ENCODE data around the gene FNBP1L.
"Not testable (repeated sequence)": the region's sequence is repeated elsewhere in the genome, so short reads cannot be mapped to it uniquely, and the experiment has no call there.

Gene FNBP1L

DNA sequence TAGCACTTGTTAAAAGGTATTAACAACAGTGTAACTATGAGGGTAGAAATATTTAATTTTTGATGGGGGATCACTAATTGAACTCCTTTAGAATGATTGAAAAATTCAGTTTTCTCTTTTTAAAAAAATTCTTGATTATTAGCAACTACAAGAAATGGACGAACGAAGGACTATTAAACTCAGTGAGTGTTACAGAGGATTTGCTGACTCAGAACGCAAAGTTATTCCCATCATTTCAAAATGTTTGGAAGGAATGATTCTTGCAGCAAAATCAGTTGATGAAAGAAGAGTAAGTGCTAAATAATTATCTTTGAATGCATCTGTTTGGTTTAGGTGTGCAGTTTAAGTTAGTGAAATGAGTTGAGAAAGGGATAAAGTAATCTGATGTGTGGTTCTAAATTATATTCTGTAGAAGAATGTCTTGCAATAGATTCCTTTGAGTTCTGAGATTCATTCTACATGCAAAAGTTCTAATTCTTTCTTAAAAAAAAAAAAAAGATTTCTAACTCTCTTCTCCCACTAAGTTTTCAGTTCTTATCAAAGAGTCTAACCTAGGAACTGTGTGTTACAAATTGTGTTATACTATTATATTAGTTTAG lies 85.0 kb downstream of the FNBP1L start:
- DNase-seq (ENCODE audit: low read depth in 2 of 2) = no peak

DNA sequence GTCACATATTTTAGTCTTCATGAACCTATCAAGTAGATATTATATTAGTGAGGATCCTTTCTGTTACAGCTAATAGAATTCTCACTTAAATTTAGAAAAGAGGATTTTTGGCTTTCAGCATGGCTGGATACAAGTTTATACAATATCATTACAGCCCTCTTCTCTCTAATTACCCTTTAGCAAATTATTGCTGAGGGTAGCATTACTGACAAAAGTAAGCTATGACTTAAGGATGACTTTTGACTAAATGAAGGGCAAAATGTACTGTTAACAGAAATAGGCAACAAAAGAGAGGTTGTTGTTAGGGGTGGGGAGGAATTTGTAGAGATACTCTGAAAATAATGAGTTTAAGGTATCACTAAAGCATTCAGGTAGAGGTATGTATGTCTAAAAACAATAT lies 85.8 kb downstream of the FNBP1L start:
- no peak for DNase-seq (ENCODE audit: low read depth in 2 of 2)

DNA sequence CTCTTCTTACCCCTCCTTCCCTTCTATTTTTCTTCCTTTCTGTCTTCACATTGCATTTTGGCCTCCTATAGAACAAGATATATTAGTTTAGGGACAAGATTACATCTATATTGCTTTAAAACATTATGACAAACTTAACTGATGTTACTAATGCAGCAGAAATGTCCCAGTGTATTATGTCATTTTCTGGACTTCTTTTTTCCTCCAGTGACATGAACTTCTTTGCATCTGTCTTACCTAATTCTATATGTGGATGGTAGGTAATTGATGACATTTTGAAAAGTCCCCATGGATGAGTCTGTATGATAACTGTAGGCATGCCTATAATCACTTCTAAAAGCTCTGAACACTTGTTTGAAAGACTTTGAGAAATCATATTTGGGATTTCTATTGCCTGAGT lies 89.5 kb downstream of the FNBP1L start:
- DNase-seq (ENCODE audit: low read depth in 2 of 2) = no peak

DNA sequence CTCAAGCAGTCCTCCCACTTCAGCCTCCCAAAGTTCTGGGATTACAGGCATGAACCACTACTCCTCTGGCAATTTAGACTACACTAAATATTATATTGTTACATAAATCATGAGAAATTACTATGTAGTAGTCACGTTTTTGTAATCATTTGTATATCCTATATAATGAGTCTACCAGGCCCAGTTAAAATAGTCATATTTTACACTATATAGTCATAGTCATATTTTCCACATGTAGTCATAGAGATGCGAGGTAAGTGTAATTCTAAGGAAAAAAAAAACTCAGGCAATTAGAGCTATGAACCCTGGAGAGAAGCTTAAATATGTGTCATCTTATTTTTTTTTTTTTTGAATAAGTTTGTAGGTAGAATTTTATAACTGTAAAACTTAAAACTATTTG lies 90.0 kb downstream of the FNBP1L start:
- no peak for DNase-seq (ENCODE audit: low read depth in 2 of 2)

DNA sequence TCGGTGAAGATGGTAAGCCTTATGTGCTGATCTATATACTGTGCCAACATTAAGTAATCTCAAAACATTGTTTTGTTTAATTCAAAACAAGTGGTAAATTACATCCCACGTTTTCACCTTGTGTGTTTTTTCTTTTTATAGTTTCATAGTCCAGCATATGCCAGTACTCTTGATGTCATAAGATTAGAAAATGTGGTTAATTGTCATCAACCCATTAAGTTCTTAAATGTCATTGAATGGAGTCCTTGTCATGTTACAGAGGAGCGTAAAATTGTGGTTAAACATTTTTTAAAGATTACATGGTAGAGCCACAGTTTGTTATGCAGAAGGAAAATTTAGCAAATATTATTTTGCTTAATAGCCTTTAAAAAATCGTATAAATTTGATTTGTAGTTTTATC lies 93.1 kb downstream of the FNBP1L start:
- no peak for DNase-seq (ENCODE audit: low read depth in 2 of 2)

DNA sequence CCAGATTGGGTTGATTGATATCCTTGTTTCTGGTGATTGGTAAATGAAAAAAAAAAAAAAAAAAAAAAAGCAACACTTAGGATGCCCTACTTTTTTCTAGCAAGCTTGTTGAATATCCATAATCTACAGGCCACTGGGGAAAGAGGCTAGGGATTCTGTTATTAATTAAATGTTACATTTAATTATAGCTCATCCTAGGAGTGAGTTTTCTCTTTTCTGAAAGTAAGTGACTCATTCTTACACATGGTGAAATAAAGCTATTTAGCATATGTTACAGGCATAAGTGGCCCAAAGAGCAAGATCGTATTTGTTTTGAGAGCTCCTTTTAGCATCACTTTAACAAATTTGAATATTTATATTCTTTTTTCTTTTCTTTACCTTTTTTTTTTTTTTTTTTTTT lies 94.5 kb downstream of the FNBP1L start:
- no peak for DNase-seq (ENCODE audit: low read depth in 2 of 2)

DNA sequence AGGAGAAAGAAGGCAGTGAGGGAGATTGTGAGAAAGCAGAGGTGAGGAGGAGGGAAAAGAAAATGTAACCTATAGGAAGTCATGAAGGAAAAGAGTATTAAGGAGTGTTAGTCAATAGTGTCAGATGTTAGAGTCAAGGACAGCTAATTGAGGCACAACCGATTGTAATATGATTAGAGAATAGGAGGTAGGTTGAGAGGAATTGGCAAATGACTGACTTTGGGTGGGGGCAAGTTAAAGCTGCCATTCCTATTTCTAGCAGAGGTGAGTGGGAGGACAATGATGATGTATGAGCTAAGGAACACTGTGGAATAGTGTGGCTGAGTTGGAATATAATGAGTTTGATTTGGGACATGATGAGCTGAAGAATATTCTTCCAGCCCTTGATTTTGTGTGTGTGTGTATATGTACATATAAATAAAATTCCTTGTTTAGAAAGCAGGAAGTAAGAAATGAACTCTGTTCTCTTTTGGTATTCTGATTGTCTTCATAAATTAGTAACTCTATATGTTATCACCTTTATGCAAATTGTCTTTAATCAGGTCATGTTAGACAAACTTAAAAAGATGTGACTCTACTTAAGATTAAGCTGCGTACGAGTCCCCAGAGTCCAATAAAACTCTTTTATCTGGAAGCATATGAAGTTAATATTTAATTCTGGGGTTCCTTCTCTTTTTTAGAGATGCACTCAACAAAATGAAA lies 98.4 kb downstream of the FNBP1L start:
- no peak for DNase-seq (ENCODE audit: low read depth in 2 of 2)

DNA sequence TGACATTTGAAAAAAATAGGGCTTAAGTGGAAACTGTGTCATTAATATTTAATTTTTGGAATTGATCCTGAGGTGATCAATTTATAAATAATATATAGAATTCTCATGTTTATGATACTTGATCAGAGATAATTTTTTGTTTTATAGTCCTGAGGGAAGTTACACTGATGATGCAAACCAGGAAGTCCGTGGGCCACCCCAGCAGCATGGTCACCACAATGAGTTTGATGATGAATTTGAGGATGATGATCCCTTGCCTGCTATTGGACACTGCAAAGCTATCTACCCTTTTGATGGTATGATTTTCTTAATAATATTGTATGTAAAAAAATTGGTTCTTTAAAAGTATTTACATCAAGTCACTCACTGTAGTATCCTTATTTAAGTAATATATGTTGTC lies 101.2 kb downstream of the FNBP1L start:
- DNase-seq (ENCODE audit: low read depth in 2 of 2) = no peak

DNA sequence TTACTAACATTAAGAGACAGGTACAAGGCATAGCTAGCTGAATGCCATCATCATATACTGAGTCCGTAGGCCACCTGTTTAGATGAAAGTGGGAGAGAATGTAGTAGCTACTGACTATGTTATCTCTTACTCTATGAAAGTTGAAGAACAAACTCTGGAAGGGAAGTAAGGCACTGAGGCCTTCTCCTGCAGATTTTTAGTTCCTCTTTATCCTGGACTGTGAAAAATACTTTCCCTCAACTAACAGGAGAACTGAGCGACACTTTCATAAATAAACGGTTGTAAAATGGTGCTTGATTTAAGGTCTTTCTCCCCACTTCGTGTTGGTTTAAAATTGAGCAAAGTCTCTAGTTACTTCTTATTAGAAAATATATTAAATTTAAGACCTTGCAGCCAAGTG lies 101.9 kb downstream of the FNBP1L start:
- DNase-seq (ENCODE audit: low read depth in 2 of 2) = no peak

DNA sequence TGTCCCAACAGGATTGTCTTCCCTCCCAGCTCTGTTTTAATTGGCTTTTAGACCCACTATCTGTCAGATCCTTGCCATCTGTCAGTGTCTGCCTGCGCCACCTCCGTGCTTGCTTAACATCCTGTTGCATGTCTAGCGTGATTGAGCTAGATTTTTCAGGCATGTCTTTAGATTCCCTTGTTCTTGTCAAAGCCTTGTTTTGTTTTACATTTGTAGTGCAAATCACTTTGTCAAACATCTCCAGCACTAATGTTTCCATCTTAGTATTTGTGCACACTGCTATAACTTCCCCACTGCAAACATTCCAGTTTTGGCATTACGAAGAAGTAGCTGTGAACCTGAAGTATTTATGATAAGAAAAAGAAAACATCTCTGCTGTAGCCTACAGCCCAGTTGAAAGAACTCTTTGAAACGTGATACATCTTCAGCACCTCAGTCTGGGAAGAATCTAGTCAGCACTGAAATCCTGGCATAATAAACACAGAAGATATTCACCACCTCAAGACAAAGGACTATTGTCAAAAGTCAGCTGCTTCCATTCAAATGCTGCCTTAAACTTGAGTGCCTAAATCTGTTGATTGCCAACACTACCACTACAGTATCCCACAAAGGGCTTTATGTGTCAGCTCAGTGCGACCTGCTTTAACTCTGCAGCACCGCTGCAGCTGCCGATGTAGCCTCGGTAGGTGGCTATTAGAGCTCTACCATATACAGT lies 105.0 kb downstream of the FNBP1L start:
- no peak for DNase-seq (ENCODE audit: low read depth in 2 of 2)

DNA sequence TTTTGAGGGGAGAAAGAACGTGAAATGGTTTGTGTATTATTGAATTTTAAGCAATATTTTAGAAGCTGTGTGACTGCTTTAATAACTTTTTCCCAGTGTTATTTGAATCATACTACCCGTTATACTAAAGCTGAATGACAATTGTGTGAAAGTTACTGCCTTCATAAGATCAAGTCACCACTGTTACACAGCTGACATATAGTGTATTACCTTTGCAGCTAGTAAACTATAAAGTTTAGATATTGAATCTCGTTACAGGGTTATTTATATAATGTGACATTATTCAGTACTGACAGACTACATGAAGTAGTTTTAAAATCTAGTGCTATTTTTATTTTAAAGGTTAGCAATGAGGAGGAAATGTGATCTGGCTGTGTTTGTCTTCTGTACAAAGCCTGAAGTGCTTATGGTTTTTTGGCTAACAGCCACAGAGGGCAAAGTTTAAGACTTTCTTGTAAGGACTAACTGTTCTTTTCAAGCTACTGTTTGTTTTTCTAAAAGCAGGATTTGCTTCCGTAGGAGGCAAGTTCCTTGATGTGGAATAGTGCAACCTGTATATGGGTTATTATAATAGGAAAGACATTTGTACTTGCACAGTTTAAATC lies 106.1 kb downstream of the FNBP1L start:
- DNase-seq (ENCODE audit: low read depth in 2 of 2) = not testable (repeated sequence)

DNA sequence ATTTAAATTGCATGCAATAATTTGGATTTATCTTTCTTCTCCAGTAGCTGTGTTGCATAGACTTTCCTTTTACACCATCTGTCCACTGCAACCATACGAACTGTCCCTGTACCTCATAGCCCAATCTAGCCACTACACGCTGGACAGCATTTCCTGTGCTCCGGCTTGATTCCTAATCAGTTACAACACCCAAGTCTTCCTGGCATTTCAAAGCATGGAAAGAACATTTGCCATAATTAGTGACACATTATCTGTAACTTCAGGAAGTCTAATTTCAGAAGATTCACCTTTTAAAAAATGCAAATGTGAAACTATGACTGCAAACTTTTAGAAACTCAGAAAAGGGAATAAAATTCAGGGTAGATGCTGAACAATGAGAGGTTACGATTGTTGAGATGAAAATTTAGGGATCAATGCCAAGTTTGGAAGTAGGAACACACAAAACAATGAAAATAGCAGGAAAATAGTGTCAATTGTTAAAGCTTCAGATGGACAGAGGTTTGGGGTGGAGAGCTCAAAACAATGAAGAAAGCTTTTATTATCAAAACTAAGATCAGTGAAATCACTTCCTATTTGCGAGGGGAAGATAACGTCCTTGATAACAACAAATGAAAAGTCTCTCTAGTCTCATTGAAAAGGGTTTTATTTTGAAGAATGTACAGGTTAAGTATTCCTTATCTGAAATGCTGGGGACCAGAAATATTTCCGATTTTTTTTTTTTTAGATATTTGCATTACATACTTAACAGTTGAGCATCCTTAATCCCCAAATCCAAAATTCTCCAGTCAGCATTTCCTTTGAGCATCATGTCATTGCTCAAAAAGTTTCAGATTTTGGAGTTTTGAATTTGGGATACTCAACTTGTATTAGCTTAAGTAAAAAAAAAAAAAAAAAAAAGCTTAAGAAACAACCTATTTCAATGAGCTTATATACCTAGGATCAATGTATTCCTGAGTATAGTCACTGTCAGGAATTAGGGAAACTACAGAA lies 107.3 kb downstream of the FNBP1L start:
- no peak for DNase-seq (ENCODE audit: low read depth in 2 of 2)

DNA sequence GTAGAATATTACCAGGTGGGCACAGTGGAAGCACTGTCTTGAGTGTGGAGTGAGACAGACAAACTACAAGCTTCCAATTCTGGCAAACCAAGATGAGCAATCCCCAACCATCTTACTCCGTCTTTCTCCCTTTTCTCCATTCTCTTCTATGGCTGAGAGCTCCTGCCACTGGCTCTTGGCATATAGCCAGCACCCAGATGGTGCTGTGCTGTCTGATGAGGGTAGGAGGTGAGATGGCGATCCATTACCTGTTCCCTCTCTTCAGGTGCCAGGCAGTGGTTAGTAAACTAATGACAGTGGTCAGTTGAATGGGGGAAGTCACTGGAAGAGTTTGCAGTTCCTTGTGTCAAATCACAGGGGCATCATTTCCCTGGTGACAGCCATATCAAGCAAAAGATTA lies 108.4 kb downstream of the FNBP1L start:
- DNase-seq (ENCODE audit: low read depth in 2 of 2) = no peak

DNA sequence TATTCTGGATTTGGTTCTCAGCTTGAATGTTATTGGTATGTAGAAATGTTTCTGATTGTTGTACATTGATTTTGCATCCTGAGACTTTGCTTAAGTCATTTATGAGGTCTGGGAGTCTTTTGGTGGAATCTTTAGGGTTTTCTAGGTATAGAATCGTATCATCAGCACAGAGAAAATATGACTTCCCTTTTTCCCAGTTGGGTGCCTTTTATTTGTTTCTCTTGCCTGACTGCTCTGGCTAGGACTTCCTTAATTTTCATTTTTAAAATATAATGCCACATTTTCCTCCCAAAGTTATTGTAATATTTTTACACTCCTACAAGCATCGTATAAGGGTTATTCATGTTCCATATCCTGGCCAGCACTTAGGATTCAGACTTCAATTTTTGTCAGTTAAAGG lies 111.1 kb downstream of the FNBP1L start:
- DNase-seq (ENCODE audit: low read depth in 2 of 2) = no peak

DNA sequence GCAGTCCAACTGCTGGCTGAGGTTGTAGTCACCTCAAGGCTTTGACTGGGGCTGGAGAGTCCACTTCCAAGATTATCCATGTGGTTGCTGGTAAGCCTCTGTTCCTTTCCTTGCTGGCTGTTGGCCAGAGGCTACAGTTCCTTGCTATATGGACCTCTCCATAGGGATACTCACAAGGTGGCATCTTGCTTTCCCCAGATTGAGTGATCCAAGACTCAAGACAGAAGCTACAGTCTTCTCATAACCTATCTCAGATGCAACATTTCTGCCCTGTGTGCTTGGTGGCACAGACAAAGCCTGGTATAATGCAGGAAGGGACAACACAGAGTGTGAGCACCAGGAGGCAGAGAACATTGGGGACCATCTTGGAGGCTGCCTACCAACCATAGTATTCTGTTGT lies 111.8 kb downstream of the FNBP1L start:
- DNase-seq (ENCODE audit: low read depth in 2 of 2) = no peak

DNA sequence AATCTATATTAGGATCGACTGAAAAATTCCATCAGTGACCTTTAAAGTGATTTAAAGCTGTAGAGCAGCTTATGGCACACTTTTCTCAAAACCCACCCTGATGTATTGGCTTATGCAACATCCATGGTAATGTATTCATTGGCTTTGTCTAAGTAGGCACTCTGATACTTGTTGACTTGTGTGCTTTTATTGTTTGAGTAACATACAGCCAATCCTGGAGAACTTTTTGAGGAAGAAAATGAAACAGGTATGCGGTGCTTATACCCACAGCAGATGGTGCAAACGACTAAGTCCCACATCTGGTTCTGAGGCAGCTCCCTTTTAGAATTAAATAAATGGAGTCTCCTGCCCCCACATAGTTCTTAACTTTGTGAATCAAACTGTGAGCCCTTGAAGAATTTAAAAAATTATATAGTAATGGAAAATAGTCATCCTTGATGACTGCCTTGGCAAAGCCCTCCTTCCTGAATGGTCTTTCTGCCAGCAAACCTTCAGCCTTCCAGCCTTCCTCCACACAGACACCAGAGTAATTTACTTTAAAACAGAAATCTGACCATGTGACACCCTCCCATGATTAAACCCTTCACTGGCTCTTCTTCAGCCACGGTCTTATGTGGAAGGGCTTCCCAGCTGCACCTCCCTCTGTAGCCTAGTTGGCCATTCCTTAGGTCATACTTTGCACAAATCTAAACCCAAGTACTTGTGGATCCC lies 117.7 kb downstream of the FNBP1L start:
- DNase-seq (ENCODE audit: low read depth in 2 of 2) = no peak

DNA sequence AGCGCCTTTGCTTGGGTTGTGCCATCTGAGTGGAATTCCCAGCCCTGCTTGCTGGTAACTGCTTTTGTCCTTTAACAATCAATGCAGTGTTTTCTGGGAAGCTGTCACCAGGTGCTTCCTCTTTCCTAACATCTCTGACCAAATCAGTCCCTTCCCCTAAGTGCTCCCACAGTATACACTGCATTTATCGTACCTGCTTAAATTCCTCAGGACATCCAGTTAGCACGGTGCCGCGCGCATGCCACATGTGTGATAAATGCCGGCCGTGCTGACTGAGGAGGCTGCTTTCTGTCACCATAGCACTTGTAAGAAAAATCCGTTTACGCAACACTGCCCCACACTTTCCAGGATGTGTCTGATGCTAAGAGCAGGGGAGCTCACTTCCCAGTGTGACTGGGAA lies 118.3 kb downstream of the FNBP1L start:
- DNase-seq (ENCODE audit: low read depth in 2 of 2) = no peak

DNA sequence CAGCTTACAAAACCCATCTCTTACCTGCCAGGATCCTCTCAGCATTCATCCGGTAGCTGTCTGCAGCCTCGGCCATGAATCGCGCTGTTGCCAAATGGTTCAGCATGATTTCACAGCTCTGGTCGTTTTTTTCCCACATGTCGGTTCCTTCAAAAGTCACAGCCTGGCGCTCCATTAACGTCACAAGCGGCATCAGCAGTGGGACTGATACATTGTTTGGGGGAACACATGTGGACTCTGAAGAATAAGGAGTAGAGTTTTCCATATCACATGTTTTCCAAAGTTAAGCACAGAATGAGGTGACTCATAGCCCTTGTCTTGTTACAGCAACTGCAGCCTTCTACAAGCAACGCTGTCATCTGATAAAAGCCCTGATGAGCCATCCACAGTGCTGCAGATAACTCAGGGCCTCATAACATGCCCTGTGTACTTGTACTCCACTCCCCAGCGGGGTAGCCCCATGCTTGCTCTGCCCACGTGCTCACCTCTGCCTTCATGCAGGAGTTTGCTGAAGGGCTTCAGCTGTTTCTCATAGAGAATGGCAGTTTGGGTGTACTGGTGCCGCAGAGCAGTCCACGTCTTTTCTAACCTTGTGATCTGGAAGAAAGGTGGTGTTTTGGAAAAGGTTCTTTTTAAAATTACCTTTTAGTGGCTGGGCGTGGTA lies 119.5 kb downstream of the FNBP1L start:
- no peak for DNase-seq (ENCODE audit: low read depth in 2 of 2)

DNA sequence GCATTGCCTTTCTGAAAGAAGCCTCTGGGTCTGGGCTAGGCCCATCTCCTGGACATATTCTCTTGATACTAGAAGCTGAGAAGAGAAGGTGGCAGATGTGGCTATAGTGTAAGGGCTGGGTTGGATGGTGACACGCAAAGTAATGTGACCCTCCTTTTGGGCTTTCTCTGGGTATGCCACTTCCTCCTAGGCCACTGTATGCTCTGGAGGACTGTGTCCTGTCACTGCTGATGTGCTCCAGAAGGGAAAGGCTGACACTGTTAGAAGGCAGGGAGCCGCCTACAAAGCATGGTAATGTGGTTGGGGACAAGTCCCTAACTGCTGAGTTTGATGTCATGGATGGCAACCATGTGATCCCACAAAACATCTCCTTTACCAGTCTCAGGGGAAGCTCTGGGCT lies 121.6 kb downstream of the FNBP1L start:
- DNase-seq (ENCODE audit: low read depth in 2 of 2) = no peak

DNA sequence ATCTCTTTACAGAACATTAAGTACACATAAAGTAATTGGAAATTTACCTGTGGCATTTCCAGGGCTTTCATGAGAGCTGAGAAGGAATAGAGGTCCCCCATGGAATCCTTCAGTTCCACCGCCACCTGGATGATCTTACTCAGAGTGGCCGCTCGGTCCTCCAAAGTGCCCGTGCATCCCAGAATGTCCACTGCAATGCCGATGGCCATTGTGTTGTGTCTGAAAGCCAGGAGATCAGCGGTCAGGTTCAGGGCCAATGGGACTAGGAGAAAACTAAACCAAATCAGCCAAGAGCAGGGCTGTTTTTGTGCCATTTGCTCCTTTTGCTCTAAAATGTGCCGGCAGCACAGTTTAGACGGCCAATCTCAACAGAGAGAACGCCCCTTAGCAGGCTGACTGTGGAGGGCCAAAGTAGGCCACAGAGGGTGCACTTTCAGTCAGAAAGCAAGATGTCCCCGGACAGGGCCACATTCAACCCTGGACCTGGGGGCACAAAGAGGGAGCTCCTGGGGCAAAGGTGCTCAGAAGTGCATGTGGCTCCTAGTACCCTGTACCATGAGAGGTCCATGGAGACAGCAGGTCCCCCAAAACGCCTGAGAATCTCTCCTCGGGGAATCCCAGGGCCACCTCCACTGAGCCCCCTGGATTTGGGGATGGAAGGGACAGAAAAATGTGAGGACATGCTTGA lies 123.8 kb downstream of the FNBP1L start:
- no peak for DNase-seq (ENCODE audit: low read depth in 2 of 2)

Data from activated CD8-positive, alpha-beta memory T cell treated with anti-CD3 and anti-CD28 coated beads for 4 hours (primary cell).